GM18907 (cell line): Measurements from ENCODE around the gene NAXE.

Experiments used
- ATAC-seq: cut with Tn5 transposase; IDR thresholded peaks from one replicate; pipeline ENCODE4 v1.9.1; 2021; ENCODE audit warnings: mild to moderate bottlenecking, moderate library complexity; ENCODE audit not compliant: unreplicated experiment

Gene NAXE

DNA sequence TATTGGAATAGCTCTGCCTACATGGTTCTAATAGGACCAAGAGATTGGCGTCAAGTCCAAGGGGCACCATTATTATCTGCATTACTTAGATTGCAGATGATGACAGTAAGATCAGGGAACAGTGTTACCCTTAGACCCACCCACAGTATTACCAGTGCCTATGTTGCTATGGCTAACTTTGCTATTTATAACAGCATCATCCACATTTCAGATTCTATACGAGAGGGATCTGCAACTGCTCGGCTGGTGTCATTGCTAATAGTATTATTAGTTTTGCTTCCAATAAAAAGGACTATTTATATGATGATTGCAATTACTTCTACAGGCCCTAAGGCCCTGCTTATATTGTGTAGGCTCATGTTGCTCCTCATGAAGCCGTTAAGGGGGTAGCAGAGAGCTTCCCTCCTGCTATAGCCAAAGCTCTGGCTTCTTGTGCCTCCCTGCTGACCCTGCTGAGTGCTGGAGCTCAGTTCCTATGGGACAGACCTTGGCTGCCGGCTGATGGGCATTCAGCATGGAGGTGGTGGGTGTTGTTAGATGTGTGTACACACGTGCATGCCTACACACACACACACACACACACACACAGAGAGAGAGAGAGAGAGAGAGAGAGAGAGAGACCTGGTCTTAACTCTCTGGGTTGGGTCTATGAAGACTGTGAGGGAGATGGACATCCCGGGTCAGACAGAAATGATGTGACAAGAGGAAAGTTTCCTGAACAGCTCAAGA is 51.6 kb downstream of the NAXE start:
- no peak for ATAC-seq

DNA sequence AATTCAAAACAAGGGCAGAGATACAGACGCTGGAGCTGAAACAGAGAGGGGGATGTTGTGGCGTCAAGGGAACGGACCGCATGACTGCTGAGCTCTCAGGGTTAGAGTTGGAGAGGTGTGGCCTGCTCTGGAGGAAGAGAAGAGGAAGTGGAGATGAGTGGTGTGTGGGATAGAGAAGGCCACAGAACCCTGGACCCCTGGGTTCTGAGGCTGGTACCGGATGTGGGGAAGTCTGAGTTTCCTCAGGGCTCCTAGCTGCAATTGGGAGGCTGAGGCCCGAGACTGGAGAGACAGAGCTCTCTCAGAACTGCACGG is 52.2 kb downstream of the NAXE start:
- ATAC-seq = no peak
